HepG2 (cell line): Measurements from ENCODE around the gene CEP68. TPM values are rescaled to one million over a fixed set of nuclear protein-coding genes. Genes with fewer than 3 reads are reported as not detected.
A peak's percentile ranks its signal among the peaks of the same experiment; 100 is the strongest.

Experiments used
- CEBPB ChIP-seq: IDR thresholded peaks from 2 replicates; pipeline ENCODE4 v1.6.1; 2011; ENCODE audit warnings: low read depth, low read length, improper control_type of control experiment, borderline replicate concordance
- CEBPG ChIP-seq: IDR thresholded peaks from 2 replicates; pipeline ENCODE4 v1.6.1; 2016
- ELF1 ChIP-seq: sonication (generic); formaldehyde crosslinking; IDR thresholded peaks from 2 replicates; pipeline ENCODE4 v1.4.0; 2020; ENCODE audit warnings: missing genetic modification reagents
- MIER2 ChIP-seq: IDR thresholded peaks from 2 replicates; pipeline ENCODE4 v1.6.1; 2016; ENCODE audit warnings: missing biosample characterization, missing genetic modification reagents
- NR2C2 ChIP-seq: sonication (generic); formaldehyde crosslinking; IDR thresholded peaks from 2 replicates; pipeline ENCODE4 v1.4.0; 2020; ENCODE audit warnings: missing genetic modification reagents, mild to moderate bottlenecking, moderate library complexity, borderline replicate concordance
- SIN3A ChIP-seq: IDR thresholded peaks from 2 replicates; pipeline ENCODE4 v1.6.1; 2011; ENCODE audit warnings: low read depth, mild to moderate bottlenecking, control low read depth, low read length, borderline replicate concordance
- TEAD2 ChIP-seq: sonication (generic); formaldehyde crosslinking; IDR thresholded peaks from 2 replicates; pipeline ENCODE4 v1.9.0; 2021; ENCODE audit warnings: missing genetic modification reagents
- polyA plus RNA-seq, 8 experiments: library from polyadenylated mRNA; depleted of rRNA in 3 of 8; stranded (reverse) in 7 of 8; unstranded in 1 of 8; fragments of >200 nt; fragmentation: Illumina TruSeq in 4 of 8; extraction: Trizol in 4 of 8; gene quantifications; 2 replicates each; pipeline versions ENCODE4 v1.2.1 to v1.2.3, GENCODE V29; 2011 to 2016; ENCODE audit warnings: low read depth in 4 of 8, missing spikeins in 1 of 8, mixed read lengths in 1 of 8; ENCODE audit not compliant: insufficient read depth in 1 of 8
- total RNA-seq, 5 experiments: library from RNA; depleted of rRNA; stranded (reverse); fragments of >200 nt; fragmentation: Illumina TruSeq; extraction: Trizol; gene quantifications; 2 replicates each; pipeline ENCODE4 v1.2.3, GENCODE V29; 2016; ENCODE audit warnings: low read depth in 1 of 5
- TF ChIP-seq, protein P1 (sequence below): sonication (generic); formaldehyde crosslinking; IDR thresholded peaks from 2 replicates; pipeline ENCODE4 v1.5.0; 2020; ENCODE audit warnings: mild to moderate bottlenecking, missing genetic modification reagents, moderate library complexity
- TF ChIP-seq, protein P2 (sequence below): IDR thresholded peaks from 2 replicates; pipeline ENCODE4 v1.6.1; 2016
- TF ChIP-seq, protein P3 (sequence below): sonication (generic); formaldehyde crosslinking; IDR thresholded peaks from 2 replicates; pipeline ENCODE4 v1.4.0; 2020; ENCODE audit warnings: missing genetic modification reagents, borderline replicate concordance

The CEP68 gene
- total and polyA plus RNA-seq, 2 of the 13 experiments (the other 11 are each of a cell fraction or from before 2014, with no cell fraction given): 5.7 to 9.3 TPM

DNA sequence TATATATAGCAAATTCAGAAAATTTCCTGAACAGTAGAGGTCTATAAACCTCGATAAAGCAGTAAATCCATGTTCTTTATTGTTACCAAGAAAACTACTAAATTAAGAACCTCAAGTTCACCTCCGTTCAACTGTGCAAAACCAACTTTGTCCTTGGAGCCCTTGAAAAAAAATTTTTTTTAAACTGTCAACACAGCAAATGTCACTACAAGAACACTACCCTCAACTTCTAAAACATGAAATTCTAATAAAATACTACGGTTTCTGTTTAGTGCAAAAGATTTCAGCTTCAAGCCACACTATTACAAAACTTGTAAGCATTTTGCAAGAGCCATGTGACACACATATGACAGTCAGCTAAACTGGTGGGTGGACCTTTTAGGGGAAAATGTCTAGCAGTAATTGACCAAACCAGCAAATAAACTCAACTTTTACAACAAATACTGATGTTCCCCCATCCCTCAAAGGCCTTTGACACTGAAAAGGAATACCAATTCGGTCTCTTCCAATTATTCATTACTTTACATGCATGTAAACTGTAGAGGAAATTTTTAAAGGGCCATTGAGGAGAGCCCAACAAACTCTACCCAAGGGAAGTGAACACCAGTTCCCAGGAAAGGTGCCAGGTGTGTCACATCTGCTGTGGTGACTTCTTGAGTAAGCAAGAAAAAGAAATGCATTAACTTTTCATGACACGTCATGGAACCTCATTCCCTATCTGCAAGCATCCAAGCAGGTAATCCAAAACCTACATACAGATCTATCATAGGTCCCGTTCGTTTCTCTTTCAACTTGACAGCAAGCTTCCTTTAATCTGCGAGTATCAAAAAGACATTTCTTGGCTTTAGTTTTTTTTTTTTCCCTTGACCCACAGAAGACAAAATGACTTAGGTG is 72.3 kb downstream of the CEP68 start (continued):
- TF ChIP-seq, protein P1, sequence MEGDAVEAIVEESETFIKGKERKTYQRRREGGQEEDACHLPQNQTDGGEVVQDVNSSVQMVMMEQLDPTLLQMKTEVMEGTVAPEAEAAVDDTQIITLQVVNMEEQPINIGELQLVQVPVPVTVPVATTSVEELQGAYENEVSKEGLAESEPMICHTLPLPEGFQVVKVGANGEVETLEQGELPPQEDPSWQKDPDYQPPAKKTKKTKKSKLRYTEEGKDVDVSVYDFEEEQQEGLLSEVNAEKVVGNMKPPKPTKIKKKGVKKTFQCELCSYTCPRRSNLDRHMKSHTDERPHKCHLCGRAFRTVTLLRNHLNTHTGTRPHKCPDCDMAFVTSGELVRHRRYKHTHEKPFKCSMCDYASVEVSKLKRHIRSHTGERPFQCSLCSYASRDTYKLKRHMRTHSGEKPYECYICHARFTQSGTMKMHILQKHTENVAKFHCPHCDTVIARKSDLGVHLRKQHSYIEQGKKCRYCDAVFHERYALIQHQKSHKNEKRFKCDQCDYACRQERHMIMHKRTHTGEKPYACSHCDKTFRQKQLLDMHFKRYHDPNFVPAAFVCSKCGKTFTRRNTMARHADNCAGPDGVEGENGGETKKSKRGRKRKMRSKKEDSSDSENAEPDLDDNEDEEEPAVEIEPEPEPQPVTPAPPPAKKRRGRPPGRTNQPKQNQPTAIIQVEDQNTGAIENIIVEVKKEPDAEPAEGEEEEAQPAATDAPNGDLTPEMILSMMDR: no peak
- TF ChIP-seq MIER2 (CRISPR knock-in tag) (no peak), TEAD2 (CRISPR knock-in tag) (no peak), NR2C2 (CRISPR knock-in tag) (0 out of 2 replicates have a peak, but pooled peaks have one; percentile 20), SIN3A (peak; percentile 76; the same call in 1 of the 2 replicates), ELF1 (CRISPR knock-in tag) (no peak), CEBPG (CRISPR knock-in tag) (peak; percentile 45), CEBPB (peak; percentile 81)
- TF ChIP-seq, protein P2, sequence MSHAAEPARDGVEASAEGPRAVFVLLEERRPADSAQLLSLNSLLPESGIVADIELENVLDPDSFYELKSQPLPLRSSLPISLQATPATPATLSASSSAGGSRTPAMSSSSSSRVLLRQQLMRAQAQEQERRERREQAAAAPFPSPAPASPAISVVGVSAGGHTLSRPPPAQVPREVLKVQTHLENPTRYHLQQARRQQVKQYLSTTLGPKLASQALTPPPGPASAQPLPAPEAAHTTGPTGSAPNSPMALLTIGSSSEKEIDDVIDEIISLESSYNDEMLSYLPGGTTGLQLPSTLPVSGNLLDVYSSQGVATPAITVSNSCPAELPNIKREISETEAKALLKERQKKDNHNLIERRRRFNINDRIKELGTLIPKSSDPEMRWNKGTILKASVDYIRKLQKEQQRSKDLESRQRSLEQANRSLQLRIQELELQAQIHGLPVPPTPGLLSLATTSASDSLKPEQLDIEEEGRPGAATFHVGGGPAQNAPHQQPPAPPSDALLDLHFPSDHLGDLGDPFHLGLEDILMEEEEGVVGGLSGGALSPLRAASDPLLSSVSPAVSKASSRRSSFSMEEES (CRISPR knock-in tag): peak; percentile 81
- TF ChIP-seq, protein P3, sequence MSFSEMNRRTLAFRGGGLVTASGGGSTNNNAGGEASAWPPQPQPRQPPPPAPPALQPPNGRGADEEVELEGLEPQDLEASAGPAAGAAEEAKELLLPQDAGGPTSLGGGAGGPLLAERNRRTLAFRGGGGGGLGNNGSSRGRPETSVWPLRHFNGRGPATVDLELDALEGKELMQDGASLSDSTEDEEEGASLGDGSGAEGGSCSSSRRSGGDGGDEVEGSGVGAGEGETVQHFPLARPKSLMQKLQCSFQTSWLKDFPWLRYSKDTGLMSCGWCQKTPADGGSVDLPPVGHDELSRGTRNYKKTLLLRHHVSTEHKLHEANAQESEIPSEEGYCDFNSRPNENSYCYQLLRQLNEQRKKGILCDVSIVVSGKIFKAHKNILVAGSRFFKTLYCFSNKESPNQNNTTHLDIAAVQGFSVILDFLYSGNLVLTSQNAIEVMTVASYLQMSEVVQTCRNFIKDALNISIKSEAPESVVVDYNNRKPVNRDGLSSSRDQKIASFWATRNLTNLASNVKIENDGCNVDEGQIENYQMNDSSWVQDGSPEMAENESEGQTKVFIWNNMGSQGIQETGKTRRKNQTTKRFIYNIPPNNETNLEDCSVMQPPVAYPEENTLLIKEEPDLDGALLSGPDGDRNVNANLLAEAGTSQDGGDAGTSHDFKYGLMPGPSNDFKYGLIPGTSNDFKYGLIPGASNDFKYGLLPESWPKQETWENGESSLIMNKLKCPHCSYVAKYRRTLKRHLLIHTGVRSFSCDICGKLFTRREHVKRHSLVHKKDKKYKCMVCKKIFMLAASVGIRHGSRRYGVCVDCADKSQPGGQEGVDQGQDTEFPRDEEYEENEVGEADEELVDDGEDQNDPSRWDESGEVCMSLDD (CRISPR knock-in tag): no peak
